Measurements from ENCODE around the gene ZNF627. TPM values are rescaled to one million over a fixed set of nuclear protein-coding genes. Genes with fewer than 3 reads are reported as not detected.
"Not testable (repeated sequence)": the region's sequence is repeated elsewhere in the genome, so short reads cannot be mapped to it uniquely, and the experiment has no call there.

Gene ZNF627
- total and polyA plus RNA-seq, 2 donors (not counting 1 experiment from before 2014, with no cell fraction given) = 10.8 to 26.3 TPM

GRCh38 chr19:11558881-11559828 lies 38.1 kb upstream of the ZNF627 start, which contains the start of gene ELOF1:
Gene ELOF1 (minus strand): TSS chr19:11559230. CDS start chr19:11554347, 4,883 bp downstream.
- Histone ChIP-seq H3K9me3 (ENCODE audit: control insufficient read depth, insufficient read depth, low read depth, low read length) (no peaks in the 10 kb centered on the region), H3K27ac (ENCODE audit: insufficient read depth, low read length) (peak within 1 kb of the TSS; percentile 7), H3K9ac (ENCODE audit: insufficient read depth, low read length) (peak within 1 kb of the TSS; percentile 43), H2AFZ (ENCODE audit: low read length) (peak within 1 kb of the TSS; percentile 78), H3K4me2 (ENCODE audit: extremely low read depth, insufficient read depth, low read length) (peak within 1 kb of the TSS; percentile 90), H4K20me1 (ENCODE audit: control insufficient read depth, extremely low read depth, insufficient read depth, low read length) (no peaks in the 10 kb centered on the region), H3K36me3 (ENCODE audit: control insufficient read depth, insufficient read depth, low read length) (peaks cover 4% of the 10 kb centered on the region), H3K79me2 (ENCODE audit: control insufficient read depth, insufficient read depth, low read length) (peaks cover 29% of the 10 kb centered on the region), H3K4me1 (ENCODE audit: control insufficient read depth, extremely low read depth, insufficient read depth, low read length) (peaks cover 6% of the 10 kb centered on the region), H3K27me3 (ENCODE audit: control insufficient read depth, insufficient read depth, low read length) (no peaks in the 10 kb centered on the region), H3K4me3 (replicated peaks in 1 of 4; ENCODE audit: control extremely low read depth in 1 of 4, insufficient read depth in 1 of 4, low read depth in 3 of 4, low read length in 4 of 4) (peak within 1 kb of the TSS; percentile 45 to 95 (median 78))
- TF ChIP-seq CTCF (conservative IDR thresholded peaks at IDR 0.05 in 1 of 2, IDR thresholded peaks at IDR 0.05 in 1 of 2; ENCODE audit: low read depth in 1 of 2, low read length in 2 of 2) = peak; percentile 18 to 40
- TF ChIP-seq EZH2 (IDR thresholded peaks at IDR 0.05; ENCODE audit: low read length, missing control alignments) = no peak
- peak; percentile 98 for DNase-seq (ENCODE audit: low read depth in 2 of 2)

DNA sequence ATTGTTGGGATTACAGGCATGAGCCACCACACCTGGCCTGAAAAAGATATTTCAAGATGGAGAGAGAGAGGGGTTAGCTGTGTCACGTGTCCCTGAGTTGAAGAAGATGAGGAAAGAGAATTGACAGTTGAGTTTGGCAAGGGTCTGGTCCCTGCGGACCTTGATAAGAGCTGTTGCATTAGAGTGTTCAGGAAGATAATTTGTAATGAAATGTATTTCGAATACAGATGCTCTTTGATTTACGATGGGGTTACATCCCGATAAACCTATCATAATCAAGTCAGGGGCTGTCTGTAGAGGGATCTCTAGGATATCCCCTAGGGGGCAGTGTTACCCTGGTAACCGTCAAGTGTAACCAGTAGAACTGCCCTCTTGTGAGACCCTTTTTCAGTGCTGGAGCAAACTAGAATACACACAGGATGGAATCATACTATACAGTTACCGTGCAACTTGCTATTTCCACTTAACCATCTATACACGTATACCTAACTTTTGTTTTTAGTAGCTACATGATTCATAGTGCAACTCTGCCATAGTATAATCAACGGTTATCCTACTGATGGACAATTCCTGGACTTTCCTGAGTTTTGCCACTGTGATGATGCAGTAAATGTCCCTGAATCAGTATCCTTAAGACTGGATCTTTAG lies 36.8 kb upstream of the ZNF627 start:
- Histone ChIP-seq H3K4me3 (replicated peaks in 1 of 4; ENCODE audit: control extremely low read depth in 1 of 4, insufficient read depth in 1 of 4, low read depth in 3 of 4, low read length in 4 of 4) (no peak overlapping the region), H3K36me3 (ENCODE audit: control insufficient read depth, insufficient read depth, low read length) (no peaks in the 10 kb centered on the region), H3K27ac (ENCODE audit: insufficient read depth, low read length) (no peak overlapping the region), H3K4me1 (ENCODE audit: control insufficient read depth, extremely low read depth, insufficient read depth, low read length) (peaks cover 6% of the 10 kb centered on the region), H4K20me1 (ENCODE audit: control insufficient read depth, extremely low read depth, insufficient read depth, low read length) (no peaks in the 10 kb centered on the region), H3K4me2 (ENCODE audit: extremely low read depth, insufficient read depth, low read length) (no peak overlapping the region), H3K27me3 (ENCODE audit: control insufficient read depth, insufficient read depth, low read length) (no peaks in the 10 kb centered on the region), H3K9ac (ENCODE audit: insufficient read depth, low read length) (no peak overlapping the region), H3K9me3 (ENCODE audit: control insufficient read depth, insufficient read depth, low read depth, low read length) (no peaks in the 10 kb centered on the region), H3K79me2 (ENCODE audit: control insufficient read depth, insufficient read depth, low read length) (peaks cover 25% of the 10 kb centered on the region), H2AFZ (ENCODE audit: low read length) (no peak overlapping the region)
- DNase-seq (ENCODE audit: low read depth in 2 of 2) = peak; percentile 59 to 77
- TF ChIP-seq CTCF (conservative IDR thresholded peaks at IDR 0.05 in 1 of 2, IDR thresholded peaks at IDR 0.05 in 1 of 2; ENCODE audit: low read depth in 1 of 2, low read length in 2 of 2) (peak; percentile 67 to 71), EZH2 (IDR thresholded peaks at IDR 0.05; ENCODE audit: low read length, missing control alignments) (no peak)

GRCh38 chr19:11563532-11563931 lies 33.8 kb upstream of the ZNF627 start:
- Histone ChIP-seq H4K20me1 (ENCODE audit: control insufficient read depth, extremely low read depth, insufficient read depth, low read length) (no peaks in the 10 kb centered on the region), H3K4me2 (ENCODE audit: extremely low read depth, insufficient read depth, low read length) (no peak overlapping the region), H2AFZ (ENCODE audit: low read length) (no peak overlapping the region), H3K4me3 (replicated peaks in 1 of 4; ENCODE audit: control extremely low read depth in 1 of 4, insufficient read depth in 1 of 4, low read depth in 3 of 4, low read length in 4 of 4) (no peak overlapping the region), H3K79me2 (ENCODE audit: control insufficient read depth, insufficient read depth, low read length) (peaks cover 2% of the 10 kb centered on the region), H3K9ac (ENCODE audit: insufficient read depth, low read length) (no peak overlapping the region), H3K4me1 (ENCODE audit: control insufficient read depth, extremely low read depth, insufficient read depth, low read length) (no peaks in the 10 kb centered on the region), H3K27ac (ENCODE audit: insufficient read depth, low read length) (no peak overlapping the region), H3K36me3 (ENCODE audit: control insufficient read depth, insufficient read depth, low read length) (no peaks in the 10 kb centered on the region), H3K9me3 (ENCODE audit: control insufficient read depth, insufficient read depth, low read depth, low read length) (no peaks in the 10 kb centered on the region), H3K27me3 (ENCODE audit: control insufficient read depth, insufficient read depth, low read length) (no peaks in the 10 kb centered on the region)
- no peak for TF ChIP-seq CTCF (conservative IDR thresholded peaks at IDR 0.05 in 1 of 2, IDR thresholded peaks at IDR 0.05 in 1 of 2; ENCODE audit: low read depth in 1 of 2, low read length in 2 of 2)
- no peak for TF ChIP-seq EZH2 (IDR thresholded peaks at IDR 0.05; ENCODE audit: low read length, missing control alignments)
- no peak for DNase-seq (ENCODE audit: low read depth in 2 of 2)

DNA sequence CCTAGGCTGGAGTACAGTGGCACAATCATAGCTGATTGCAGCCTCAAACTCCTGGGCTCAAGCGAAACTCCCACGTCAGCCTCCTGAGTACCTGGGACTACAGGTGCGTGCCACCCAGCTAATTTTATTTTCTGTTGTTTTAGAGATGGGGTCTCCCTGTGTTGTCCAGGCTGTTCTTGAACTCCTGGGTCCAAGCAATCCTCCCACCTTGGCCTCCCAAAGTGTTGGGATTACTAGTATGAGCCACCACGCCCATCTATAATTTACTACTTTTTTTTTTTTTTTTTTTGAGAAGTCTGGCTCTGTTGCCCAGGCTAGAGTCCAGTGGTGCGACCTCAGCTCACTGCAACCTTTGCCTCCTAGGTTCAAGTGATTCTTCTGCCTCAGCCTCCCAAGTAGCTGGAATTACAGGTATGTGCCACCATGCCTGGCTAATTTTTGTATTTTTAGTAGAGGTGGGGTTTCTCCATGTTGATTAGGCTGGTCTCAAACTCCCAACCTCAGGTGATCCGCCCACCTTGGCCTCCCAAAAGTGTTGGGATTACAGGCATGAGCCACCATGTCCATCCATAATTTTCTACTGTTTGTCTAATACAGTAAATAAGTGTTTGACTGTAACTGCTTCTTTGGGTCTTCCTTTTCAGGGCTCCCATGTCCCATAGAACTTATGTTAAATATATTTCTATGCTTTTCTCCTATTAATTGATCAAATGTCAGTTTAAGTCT lies 33.0 kb upstream of the ZNF627 start:
- H3K9ac ChIP-seq (ENCODE audit: insufficient read depth, low read length); H3K4me2 ChIP-seq (ENCODE audit: extremely low read depth, insufficient read depth, low read length); DNase-seq (ENCODE audit: low read depth in 2 of 2); H3K27me3 ChIP-seq (ENCODE audit: control insufficient read depth, insufficient read depth, low read length); H3K9me3 ChIP-seq (ENCODE audit: control insufficient read depth, insufficient read depth, low read depth, low read length); H3K4me1 ChIP-seq (ENCODE audit: control insufficient read depth, extremely low read depth, insufficient read depth, low read length); H3K27ac ChIP-seq (ENCODE audit: insufficient read depth, low read length); H2AFZ ChIP-seq (ENCODE audit: low read length); H3K4me3 ChIP-seq (replicated peaks in 1 of 4; ENCODE audit: control extremely low read depth in 1 of 4, insufficient read depth in 1 of 4, low read depth in 3 of 4, low read length in 4 of 4); H3K79me2 ChIP-seq (ENCODE audit: control insufficient read depth, insufficient read depth, low read length); H4K20me1 ChIP-seq (ENCODE audit: control insufficient read depth, extremely low read depth, insufficient read depth, low read length); H3K36me3 ChIP-seq (ENCODE audit: control insufficient read depth, insufficient read depth, low read length): not testable (repeated sequence)
